Ureter (tissue), 1 donor: ENCODE results near the gene TLR6. TPM values are rescaled to one million over a fixed set of nuclear protein-coding genes. Genes with fewer than 3 reads are reported as not detected.

Experiments used
- DNase-seq: peaks from one replicate; pipeline ENCODE4 v3.0.0-alpha.2; 2020; ENCODE audit warnings: low spot score
- total RNA-seq: library from RNA; stranded (reverse); gene quantifications from one replicate; pipeline ENCODE4 v1.2.4, GENCODE V29; 2023
- donor health status: DM: yes; HTN: yes; CAD: no.

The TLR6 gene, protein sequence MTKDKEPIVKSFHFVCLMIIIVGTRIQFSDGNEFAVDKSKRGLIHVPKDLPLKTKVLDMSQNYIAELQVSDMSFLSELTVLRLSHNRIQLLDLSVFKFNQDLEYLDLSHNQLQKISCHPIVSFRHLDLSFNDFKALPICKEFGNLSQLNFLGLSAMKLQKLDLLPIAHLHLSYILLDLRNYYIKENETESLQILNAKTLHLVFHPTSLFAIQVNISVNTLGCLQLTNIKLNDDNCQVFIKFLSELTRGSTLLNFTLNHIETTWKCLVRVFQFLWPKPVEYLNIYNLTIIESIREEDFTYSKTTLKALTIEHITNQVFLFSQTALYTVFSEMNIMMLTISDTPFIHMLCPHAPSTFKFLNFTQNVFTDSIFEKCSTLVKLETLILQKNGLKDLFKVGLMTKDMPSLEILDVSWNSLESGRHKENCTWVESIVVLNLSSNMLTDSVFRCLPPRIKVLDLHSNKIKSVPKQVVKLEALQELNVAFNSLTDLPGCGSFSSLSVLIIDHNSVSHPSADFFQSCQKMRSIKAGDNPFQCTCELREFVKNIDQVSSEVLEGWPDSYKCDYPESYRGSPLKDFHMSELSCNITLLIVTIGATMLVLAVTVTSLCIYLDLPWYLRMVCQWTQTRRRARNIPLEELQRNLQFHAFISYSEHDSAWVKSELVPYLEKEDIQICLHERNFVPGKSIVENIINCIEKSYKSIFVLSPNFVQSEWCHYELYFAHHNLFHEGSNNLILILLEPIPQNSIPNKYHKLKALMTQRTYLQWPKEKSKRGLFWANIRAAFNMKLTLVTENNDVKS
- 3.0 TPM for total RNA-seq

DNA sequence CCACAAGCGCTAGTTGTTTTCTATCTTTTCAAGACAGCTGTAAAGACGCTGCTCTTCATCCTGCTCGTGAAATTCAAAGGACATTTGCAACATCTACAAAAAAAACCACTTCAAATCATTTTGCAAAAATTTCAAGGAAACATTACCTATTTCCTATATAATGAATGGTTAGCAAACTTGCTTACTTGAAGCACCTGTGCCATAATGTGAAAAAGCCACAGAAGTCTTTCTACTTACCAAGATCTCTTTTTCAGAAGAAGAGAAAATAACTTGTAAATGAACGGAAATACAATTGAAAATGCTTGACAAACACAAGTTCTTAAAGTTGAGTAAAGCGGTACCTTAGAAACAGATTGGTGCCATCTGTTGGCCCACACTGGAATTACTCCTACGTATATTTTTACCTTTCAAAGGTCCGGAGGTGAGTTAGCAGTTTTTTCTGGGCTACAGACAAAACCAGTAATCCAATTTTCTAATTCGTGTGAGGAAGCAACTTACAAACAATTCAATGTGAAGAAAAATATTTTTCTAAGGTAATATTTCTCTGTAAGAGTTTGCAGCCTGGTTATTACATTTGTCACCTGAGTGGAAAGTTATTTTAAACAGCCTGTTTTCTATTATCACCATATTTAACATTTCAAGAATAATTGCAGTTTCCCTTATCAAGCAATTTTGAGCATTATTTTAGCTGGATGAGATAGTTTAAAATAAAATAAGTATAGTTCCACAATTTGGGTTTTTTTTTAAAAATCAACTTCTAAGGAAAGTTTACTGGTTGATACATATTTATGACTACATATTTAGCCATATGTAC lies at the start of gene TLR6:
TSS of gene TLR6 (minus strand) at position 294 of the 814 bp plus-strand sequence. CDS start 27,344 bp downstream, outside the sequence.
- no peak for DNase-seq

DNA sequence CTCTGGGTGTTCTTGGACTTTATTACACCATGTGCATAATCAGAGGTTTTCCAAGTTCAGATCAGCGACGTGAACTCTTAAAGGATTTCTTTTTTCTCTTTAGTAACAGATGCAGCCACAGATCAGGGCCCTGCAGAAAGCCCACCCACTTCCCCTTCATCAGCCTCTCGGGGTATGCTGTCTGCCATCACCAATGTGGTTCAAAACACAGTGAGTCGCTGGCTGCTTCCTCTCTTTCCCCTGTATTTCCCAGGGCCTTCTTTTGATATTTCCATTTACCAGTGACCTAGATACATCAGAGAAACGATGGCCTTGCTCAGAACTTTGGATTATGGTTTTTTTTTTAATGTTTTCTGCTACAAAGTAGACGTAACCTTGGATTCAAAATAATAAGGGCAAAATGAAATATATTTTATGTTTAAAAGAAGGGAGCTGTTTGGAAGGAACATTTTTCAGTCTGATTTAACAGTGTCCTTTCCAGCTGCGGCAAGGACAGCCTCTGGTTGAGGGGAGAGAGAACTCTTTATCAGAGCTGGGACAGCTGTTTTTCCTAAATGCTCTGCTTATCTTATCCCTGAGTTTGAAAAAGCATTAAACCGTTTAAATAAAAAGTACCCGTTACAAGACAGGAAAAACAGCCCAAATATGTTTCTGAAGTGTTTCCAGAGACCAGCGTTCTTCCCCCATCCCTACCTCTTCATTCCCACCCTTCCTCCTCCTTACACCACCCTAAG lies 49.2 kb upstream of the TLR6 start:
- DNase-seq: no peak

- no peak for DNase-seq
Observed at GRCh38 chr4:38904682-38905081, 48.1 kb upstream of the TLR6 start.

- DNase-seq: no peak
Observed at GRCh38 chr4:38904090-38904666, 47.6 kb upstream of the TLR6 start.

DNA sequence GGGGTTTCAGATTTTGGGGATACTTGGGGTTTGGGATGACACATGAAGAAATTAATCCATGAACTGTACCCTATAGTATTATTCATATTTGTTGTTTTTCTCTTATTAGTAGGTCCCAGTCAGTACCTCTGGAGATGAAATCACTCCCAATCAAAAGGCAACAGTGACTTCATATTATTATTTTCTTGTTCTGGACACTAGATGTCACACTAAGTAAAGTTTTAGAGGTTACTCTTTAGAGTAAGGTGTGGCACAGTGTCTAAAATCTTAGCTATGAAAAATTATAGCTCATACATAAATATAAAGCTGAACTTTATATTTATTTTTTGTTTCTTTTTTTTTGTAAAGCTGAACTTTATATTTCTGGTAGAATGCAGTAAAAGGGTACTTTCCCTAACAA lies 46.1 kb upstream of the TLR6 start:
- no peak for DNase-seq

GRCh38 chr4:38902221-38902620 lies 45.6 kb upstream of the TLR6 start:
- DNase-seq: no peak

GRCh38 chr4:38898245-38898644 lies 41.6 kb upstream of the TLR6 start:
- no peak for DNase-seq

- DNase-seq: no peak
Observed at GRCh38 chr4:38896940-38897339, 40.3 kb upstream of the TLR6 start.

DNA sequence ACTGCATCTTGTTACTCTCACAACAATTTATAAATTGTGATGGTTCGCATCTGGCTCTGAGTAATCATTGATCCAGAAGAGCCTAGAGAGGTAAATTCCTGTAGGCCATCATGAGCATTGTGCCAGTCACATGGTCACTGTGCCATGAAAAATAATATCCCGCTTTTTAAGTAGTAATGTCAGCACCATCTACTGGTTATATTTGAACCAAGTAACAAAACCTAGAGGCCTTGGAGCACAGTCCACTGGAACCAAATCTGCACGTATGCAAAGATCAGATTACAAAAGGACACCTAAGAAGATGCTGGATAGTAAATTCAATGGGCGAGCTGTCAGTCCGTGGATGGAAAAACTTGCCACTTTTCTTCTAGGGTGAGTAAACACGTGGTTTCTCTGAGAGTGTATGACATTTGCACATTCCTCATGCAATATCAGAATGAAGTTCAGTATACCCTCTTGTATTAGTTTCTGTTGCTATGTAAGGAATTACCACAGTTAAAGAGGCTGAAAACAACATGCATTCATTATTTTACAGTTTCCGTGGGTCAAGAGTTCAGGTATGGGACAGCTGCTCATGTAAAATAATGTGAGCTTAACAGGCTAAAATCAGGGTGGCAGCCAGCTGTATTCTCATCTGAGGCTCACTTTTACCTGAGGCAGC lies 37.8 kb upstream of the TLR6 start:
- DNase-seq: no peak

DNA sequence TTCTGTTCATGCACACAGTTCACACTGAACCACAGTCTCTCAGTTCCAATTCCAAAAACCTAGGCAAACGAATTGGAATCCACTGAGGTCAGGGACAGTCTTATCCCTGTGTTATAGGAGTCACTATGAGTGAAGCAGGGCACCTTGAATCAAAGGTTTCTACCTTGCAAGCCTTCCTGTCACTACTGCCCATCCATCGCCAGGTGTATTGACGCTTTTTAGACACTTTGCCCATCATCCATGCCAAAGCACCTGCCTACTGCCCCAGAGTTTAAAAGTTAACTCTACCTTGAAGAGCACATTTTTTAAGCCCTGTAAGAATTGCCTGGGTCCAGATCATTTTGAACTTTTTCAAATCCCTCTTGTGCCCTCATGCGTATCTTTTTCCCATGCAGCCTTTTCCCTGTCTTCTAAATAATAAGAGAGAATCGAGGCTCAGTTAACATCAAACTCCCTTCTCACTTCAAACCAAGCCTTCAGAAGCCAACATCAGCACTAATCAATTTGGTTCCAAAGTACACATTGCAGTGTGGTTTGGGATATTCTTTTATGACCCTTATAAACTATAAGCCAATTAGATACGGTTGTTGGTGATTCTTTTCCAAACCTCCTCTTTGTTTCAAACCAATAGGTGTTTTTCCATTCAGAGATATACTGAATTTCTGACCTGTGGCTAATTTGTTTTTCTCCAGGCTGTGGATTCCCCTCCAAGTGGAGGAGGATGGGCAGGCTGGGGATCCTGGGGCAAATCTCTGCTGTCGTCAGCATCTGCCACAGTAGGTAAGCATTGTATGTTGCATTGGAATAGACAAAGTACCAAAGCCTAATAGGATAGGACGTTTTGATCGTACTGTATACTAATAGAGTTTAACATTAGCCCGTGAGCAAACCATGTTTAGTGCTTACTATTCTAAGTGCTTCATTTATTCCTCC lies 34.7 kb upstream of the TLR6 start:
- DNase-seq: no peak

DNA sequence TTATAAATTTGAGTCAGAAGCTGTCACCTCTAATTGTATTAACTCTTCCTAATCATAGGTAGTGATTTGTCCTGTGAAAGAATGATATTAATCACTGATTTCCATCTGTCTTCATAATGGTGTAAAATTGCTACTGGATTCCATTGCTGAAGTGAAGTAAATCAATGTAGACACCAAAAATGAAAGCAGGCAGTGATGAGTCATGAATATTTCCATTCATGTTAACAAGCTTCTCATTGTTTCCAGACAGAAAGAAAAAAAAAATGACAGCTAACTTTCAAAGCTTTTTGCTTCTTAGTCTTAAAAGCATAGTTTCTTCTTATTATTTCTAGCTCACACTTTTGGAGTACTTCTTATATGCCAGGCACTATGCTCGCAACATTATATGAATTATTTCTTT lies 32.5 kb upstream of the TLR6 start:
- no peak for DNase-seq

DNA sequence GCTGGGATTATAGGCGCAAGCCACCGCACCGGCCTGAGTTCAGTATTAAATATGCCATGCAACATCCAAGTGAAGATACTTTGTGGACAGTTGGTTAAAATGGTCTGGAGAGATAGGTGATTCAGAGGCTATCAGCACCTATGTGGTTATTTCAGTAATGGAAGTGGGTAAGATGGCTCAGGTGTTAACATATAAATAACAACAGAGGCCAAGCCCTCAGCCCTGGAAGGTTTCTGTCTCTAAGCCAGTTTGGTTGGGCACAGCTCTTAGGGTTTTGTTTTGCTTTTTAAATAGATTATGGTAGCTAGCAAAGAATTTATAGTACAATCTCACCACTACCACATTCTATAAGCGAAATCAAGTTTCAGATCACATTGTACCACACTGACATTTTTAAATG lies 27.6 kb upstream of the TLR6 start:
- no peak for DNase-seq

DNA sequence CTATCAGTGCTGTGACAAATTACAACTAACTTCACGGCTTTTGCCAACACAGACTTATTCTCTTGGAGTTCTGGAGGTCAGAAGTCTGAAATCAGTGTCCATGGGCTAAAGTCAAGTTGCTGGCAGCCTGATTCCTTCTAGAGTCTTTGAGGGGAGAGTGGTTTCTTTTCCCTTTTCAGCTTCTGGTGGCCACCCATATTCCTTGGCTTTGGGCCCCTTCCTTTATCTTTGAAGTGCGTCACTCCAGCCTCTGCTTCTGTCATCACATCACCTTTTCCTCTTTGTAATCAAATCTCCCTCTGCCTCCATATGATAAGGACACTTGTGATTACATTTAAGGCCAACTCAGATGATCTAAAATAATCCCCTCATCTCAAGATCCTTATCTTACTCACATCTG lies 20.0 kb upstream of the TLR6 start:
- no peak for DNase-seq

- no peak for DNase-seq
Observed at GRCh38 chr4:38873290-38873944, 16.8 kb upstream of the TLR6 start.

DNA sequence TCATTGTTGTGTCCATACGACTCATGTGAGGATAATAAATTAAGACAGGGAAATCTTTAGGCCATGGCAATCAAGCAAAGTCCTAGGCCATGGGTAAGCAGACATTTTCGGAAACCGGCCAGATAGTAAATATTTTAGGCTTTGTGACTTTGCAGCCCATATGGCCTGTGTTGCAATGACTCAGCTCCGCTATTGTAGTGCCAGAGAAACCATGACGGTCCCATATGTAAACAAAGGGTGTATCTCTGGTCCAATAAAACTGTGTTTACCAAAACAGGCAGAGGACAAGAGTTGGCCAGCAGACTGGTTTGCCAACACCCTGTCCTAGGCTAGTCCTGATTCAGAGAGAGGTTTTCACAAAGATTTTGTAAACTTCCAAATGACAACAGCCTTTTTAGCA lies 16.0 kb upstream of the TLR6 start:
- DNase-seq: no peak

DNA sequence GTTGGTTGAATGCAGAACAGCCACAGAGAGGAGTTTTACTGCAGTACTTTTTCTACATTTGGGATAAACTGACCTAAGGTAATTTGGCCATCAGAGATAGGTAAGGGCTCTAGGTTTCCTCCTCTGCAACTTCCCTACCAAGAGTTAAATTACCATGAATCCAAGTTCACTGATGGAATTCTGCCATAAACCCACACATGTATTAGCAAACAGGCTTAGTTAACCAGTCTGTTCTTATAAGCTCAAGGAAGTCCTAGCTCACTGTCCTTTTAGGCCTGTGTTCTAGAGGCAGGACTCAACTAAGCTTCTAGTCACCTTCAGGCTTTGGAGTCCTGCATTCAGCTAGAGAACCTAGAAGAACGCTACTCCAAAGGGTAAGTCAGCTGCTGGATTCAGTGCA lies 15.0 kb upstream of the TLR6 start:
- DNase-seq: no peak

DNA sequence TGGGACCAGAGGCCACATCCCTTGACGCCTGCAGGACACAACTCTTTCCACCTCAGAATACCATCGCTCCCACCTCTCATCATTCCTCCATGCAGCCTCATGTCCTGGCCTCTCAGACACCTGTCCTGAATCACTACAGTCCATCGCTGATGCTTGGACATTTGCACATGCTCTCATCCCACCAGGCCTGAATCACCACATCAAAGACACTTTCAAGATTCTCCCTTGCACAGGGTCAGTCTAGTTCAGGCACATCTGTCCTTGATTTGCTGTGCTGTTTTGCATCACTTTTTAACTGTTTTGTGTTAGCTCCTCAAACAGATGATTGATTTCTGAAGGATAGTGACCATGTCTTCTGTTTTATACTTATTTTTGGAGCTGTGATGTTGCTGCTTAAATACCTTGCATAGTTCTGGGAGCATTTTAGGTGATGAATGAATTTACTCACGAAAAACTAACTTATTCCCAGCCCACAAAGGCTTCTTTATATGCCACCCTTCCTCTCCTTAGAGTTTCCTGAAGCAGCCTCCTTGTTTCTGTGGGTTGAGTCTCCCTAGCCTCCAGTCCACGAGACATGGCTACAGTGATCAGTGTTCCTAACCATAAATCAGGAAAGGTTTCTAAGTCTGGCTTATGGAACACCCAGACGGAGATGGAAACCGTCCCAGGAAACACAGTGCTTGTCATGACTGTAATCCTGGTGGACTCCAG lies 13.6 kb upstream of the TLR6 start:
- no peak for DNase-seq

- no peak for DNase-seq
Observed at GRCh38 chr4:38869511-38869910, 12.9 kb upstream of the TLR6 start.
